Embryonic facial prominence (tissue), 1 donor: ENCODE measurements around the gene SHQ1.
"Not testable (repeated sequence)": the region's sequence is repeated elsewhere in the genome, so short reads cannot be mapped to it uniquely, and the experiment has no call there.

Experiments
- DNase-seq: peaks from one replicate; pipeline ENCODE4 v3.0.0-alpha.2; 2016; ENCODE audit errors: extremely low spot score

The SHQ1 gene

GRCh38 chr3:72800869-72801268 is 47.4 kb downstream of the SHQ1 start:
- DNase-seq = no peak

GRCh38 chr3:72798552-72799195 is 49.6 kb downstream of the SHQ1 start:
- DNase-seq = no peak

GRCh38 chr3:72797773-72798543 is 50.3 kb downstream of the SHQ1 start:
- DNase-seq = no peak

GRCh38 chr3:72794079-72794478 is 54.2 kb downstream of the SHQ1 start:
- DNase-seq = no peak

GRCh38 chr3:72791161-72791560 is 57.1 kb downstream of the SHQ1 start:
- no peak for DNase-seq

GRCh38 chr3:72789786-72790185 is 58.5 kb downstream of the SHQ1 start:
- no peak for DNase-seq

- not testable (repeated sequence) for DNase-seq
Observed at GRCh38 chr3:72788232-72788631, 60.0 kb downstream of the SHQ1 start.

- no peak for DNase-seq
Observed at GRCh38 chr3:72786668-72787067, 61.6 kb downstream of the SHQ1 start.

GRCh38 chr3:72784226-72784625 is 64.0 kb downstream of the SHQ1 start:
- DNase-seq = no peak

- DNase-seq = no peak
Observed at GRCh38 chr3:72782521-72782920, 65.7 kb downstream of the SHQ1 start.

GRCh38 chr3:72769758-72770540 is 78.3 kb downstream of the SHQ1 start:
- no peak for DNase-seq

GRCh38 chr3:72768936-72769335 is 79.3 kb downstream of the SHQ1 start:
- DNase-seq = no peak

GRCh38 chr3:72768481-72768880 is 79.8 kb downstream of the SHQ1 start:
- no peak for DNase-seq

- no peak for DNase-seq
Observed at GRCh38 chr3:72768006-72768441, 80.2 kb downstream of the SHQ1 start.

- no peak for DNase-seq
Observed at GRCh38 chr3:72766866-72767265, 81.4 kb downstream of the SHQ1 start.

- no peak for DNase-seq
Observed at GRCh38 chr3:72763751-72764440, 84.3 kb downstream of the SHQ1 start.

GRCh38 chr3:72761410-72761809 is 86.8 kb downstream of the SHQ1 start:
- no peak for DNase-seq

- DNase-seq = no peak
Observed at GRCh38 chr3:72760225-72760624, 88.0 kb downstream of the SHQ1 start.

- DNase-seq = no peak
Observed at GRCh38 chr3:72756900-72757299, 91.3 kb downstream of the SHQ1 start.

- DNase-seq = no peak
Observed at GRCh38 chr3:72754582-72754981, 93.7 kb downstream of the SHQ1 start.

- no peak for DNase-seq
Observed at GRCh38 chr3:72753495-72753894, 94.8 kb downstream of the SHQ1 start.

- DNase-seq = no peak
Observed at GRCh38 chr3:72750405-72750965, 97.8 kb downstream of the SHQ1 start.
